NCI-H446 (cell line): ENCODE measurements around the gene POLE4.

Experiments
- DNase-seq, 2 experiments: peaks; one replicate each; lab custom pipeline; 2025; lab: John Stamatoyannopoulos, UW

Gene POLE4

GRCh38 chr2:74958274-74959105 is at the start of gene POLE4:
POLE4 (plus strand) TSS chr2:74958643; CDS start chr2:74958680, 37 bp downstream.
- peak; percentile 91 to 93 for DNase-seq

GRCh38 chr2:74908748-74909444 is 49.5 kb upstream of the POLE4 start:
- DNase-seq = no peak

GRCh38 chr2:74910245-74910644 is 48.2 kb upstream of the POLE4 start:
- no peak for DNase-seq

- peak in 1 of 2 experiments; percentile 9 for DNase-seq
Measured at GRCh38 chr2:74911061-74911460, 47.4 kb upstream of the POLE4 start.

- no peak for DNase-seq
Measured at GRCh38 chr2:74915743-74916142, 42.7 kb upstream of the POLE4 start.

GRCh38 chr2:74916394-74916793 is 42.0 kb upstream of the POLE4 start:
- DNase-seq = no peak

- no peak for DNase-seq
Measured at GRCh38 chr2:74917702-74918619, 40.5 kb upstream of the POLE4 start.

- DNase-seq = peak; percentile 37 to 53
Measured at GRCh38 chr2:74919827-74920226, 38.6 kb upstream of the POLE4 start.

- DNase-seq = no peak
Measured at GRCh38 chr2:74921236-74921736, 37.2 kb upstream of the POLE4 start.

- no peak for DNase-seq
Measured at GRCh38 chr2:74922592-74923227, 35.7 kb upstream of the POLE4 start.

- DNase-seq = no peak
Measured at GRCh38 chr2:74924463-74925265, 33.8 kb upstream of the POLE4 start.

- no peak for DNase-seq
Measured at GRCh38 chr2:74925361-74925786, 33.1 kb upstream of the POLE4 start.

GRCh38 chr2:74927621-74928020 is 30.8 kb upstream of the POLE4 start:
- no peak for DNase-seq

GRCh38 chr2:74930811-74931486 is 27.5 kb upstream of the POLE4 start:
- no peak for DNase-seq

GRCh38 chr2:74931940-74932339 is 26.5 kb upstream of the POLE4 start:
- no peak for DNase-seq

- no peak for DNase-seq
Measured at GRCh38 chr2:74935975-74936391, 22.5 kb upstream of the POLE4 start.

GRCh38 chr2:74937221-74937880 is 21.1 kb upstream of the POLE4 start:
- DNase-seq = no peak

- DNase-seq = no peak
Measured at GRCh38 chr2:74938264-74938663, 20.2 kb upstream of the POLE4 start.
